ENCODE results near the gene TSPAN18. TPM values are rescaled to one million over a fixed set of nuclear protein-coding genes. Genes with fewer than 3 reads are reported as not detected.
A peak's percentile ranks its signal among the peaks of the same experiment; 100 is the strongest.

The TSPAN18 gene
- total RNA-seq, 4 donors from 2014 or later: 6.7 to 13.1 (median 7.9) TPM

GRCh38 chr11:44701276-44701675 lies 25.5 kb upstream of the TSPAN18 start:
- H3K9me3 ChIP-seq: peaks cover 0 to 11% (median 0%) of the 10 kb centered on the region in 4 donors
- 54 to 60% methylated on average over 2 of the region's 2 CpGs for WGBS, 2 donors

DNA sequence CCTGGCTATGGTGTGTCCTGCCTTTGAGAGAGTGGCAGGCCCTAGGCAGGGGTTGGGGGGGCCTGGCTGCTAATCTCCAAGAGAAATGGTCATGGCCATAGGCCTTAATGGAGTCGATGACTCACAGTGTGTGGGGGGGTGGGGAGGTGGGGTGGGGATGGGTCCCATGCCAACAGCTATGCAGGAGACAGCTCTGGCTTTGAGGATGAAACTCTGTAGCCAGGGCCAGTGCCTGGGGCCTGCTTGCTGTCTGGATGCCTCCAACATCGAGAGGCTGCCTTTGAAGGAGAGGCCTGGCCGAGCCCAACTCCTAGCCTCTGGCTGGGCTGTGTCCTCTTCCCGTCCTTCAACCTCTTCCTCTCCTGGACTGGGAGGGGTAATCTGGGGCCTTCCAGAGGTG lies 23.9 kb upstream of the TSPAN18 start:
- DNase-seq (ENCODE audit: low spot score in 2 of 2): no peak
- H3K27me3 ChIP-seq: no peaks in the 10 kb centered on the region
- no peak overlapping the region for H3K27ac ChIP-seq
- TF ChIP-seq POLR2A (IDR thresholded peaks at IDR 0.05) (no peak), EP300 (IDR thresholded peaks at IDR 0.05) (no peak), CTCF (IDR thresholded peaks at IDR 0.05) (no peak)
- 63 to 73% methylated on average over 4 of the region's 4 CpGs for WGBS, 2 donors
- no peaks in the 10 kb centered on the region for H3K36me3 ChIP-seq
- H3K4me1 ChIP-seq: peaks cover 0 to 11% (median 0%) of the 10 kb centered on the region in 4 donors
- peaks cover 0 to 17% (median 0%) of the 10 kb centered on the region in 4 donors for H3K9me3 ChIP-seq
- H3K4me3 ChIP-seq: no peak overlapping the region

More at GRCh38 chr11:44701276-44701675, 25.5 kb upstream of the TSPAN18 start:
- Histone ChIP-seq H3K27ac (no peak overlapping the region), H3K36me3 (no peaks in the 10 kb centered on the region), H3K27me3 (no peaks in the 10 kb centered on the region), H3K4me1 (peaks cover 0 to 7% (median 0%) of the 10 kb centered on the region in 4 donors), H3K4me3 (no peak overlapping the region)
- no peak for DNase-seq (ENCODE audit: low spot score in 2 of 2)
- no peak for TF ChIP-seq CTCF (IDR thresholded peaks at IDR 0.05)
- TF ChIP-seq POLR2A (IDR thresholded peaks at IDR 0.05): no peak
- no peak for TF ChIP-seq EP300 (IDR thresholded peaks at IDR 0.05)

DNA sequence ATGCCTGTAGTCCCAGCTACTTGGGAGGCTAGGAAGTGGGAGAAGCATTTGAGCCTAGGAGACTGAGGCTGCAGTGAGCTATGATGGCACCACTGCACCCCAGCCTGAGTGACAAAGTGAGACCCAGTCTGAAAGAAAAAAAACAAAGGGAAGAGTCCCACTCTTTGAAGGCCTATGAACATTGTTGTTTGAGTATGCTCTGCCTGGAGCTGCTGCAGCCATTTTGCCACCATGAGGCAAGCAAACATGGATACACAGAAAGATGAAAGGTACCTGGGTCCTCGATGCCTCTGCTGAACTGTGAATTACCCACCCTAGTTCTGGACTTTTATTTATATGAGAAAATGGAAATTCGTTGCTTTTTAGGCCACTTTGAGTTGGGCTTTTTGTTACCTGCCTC lies 19.7 kb upstream of the TSPAN18 start:
- 92 to 94% methylated on average over 2 of the region's 2 CpGs for WGBS, 2 donors

DNA sequence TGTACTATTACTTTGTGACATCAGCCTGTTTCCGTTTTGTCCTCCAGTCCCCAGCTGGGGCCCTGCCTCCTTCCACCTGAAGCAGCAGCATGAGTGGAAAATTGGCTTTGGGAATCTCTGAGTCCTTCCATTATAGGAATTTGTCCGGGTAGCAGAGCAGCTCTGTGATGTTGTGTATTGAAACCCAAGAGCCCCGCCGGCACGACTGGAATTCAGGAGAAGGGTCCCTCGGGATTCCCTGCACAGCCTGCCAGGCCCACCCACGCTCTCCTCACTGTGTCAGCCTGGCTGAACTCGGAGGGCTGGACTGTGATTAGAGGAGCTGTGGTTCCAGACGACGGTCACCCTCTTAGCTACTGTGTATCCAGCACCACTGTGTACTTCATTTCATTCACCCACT lies 18.8 kb upstream of the TSPAN18 start:
- peak in 1 of 2 donors; percentile 43 for DNase-seq (ENCODE audit: low spot score in 2 of 2)
- no peak overlapping the region for H3K4me3 ChIP-seq
- H3K9me3 ChIP-seq: peaks cover 0 to 22% (median 0%) of the 10 kb centered on the region in 4 donors
- WGBS, 2 donors: 41 to 55% methylated on average over 10 of the region's 10 CpGs
- H3K4me1 ChIP-seq: peaks cover 0 to 6% (median 0%) of the 10 kb centered on the region in 4 donors
- H3K27ac ChIP-seq: no peak overlapping the region
- no peaks in the 10 kb centered on the region for H3K36me3 ChIP-seq
- TF ChIP-seq CTCF (IDR thresholded peaks at IDR 0.05) (no peak), EP300 (IDR thresholded peaks at IDR 0.05) (no peak), POLR2A (IDR thresholded peaks at IDR 0.05) (no peak)
- H3K27me3 ChIP-seq: no peaks in the 10 kb centered on the region

More for the DNA sequence above, 19.7 kb upstream of the TSPAN18 start:
- no peak for TF ChIP-seq EP300 (IDR thresholded peaks at IDR 0.05)
- TF ChIP-seq CTCF (IDR thresholded peaks at IDR 0.05): no peak
- TF ChIP-seq POLR2A (IDR thresholded peaks at IDR 0.05): no peak
- Histone ChIP-seq H3K9me3 (peaks cover 0 to 23% (median 0%) of the 10 kb centered on the region in 4 donors), H3K27me3 (no peaks in the 10 kb centered on the region), H3K36me3 (no peaks in the 10 kb centered on the region), H3K27ac (no peak overlapping the region), H3K4me1 (peaks cover 0 to 6% (median 0%) of the 10 kb centered on the region in 4 donors), H3K4me3 (no peak overlapping the region)
- no peak for DNase-seq (ENCODE audit: low spot score in 2 of 2)

DNA sequence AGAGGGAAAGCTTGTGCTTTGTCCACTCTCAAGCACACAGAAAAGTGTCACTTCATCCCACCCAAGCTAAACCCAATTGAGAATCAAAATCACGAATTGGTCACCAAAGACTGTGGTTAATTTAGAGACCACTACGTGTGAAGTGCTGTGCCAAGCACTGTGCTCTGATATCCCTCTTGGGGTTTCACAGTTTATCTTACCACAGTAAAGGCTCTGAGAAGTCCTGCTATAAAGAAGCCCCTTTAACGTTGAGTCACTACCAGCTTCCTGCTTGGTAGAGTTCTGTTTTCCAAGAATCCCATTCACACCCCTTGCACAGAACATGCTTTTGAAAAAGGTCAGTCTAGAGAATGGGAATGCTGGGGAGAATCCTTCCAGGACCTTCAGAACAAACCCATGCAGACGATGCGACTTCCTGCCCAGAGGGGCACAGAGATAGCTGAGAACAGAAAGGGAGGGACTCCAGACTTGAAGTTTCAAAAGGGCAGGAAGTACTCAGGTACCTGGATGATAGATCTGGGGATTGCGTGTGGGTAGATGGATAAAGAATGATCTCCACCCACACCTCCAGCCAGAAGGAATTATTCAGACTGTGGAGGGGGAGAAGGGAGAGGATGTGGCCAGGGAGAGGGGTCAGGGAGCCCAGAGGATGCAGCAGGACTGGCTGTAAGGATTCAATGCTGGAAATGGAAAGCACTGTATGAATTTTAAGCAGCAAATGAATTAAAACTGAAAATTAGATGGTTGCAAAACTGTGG lies 18.1 kb upstream of the TSPAN18 start:
- H3K27me3 ChIP-seq: no peaks in the 10 kb centered on the region
- H3K27ac ChIP-seq: no peak overlapping the region
- TF ChIP-seq EP300 (IDR thresholded peaks at IDR 0.05) (no peak), CTCF (IDR thresholded peaks at IDR 0.05) (no peak), POLR2A (IDR thresholded peaks at IDR 0.05) (no peak)
- peaks cover 0 to 6% (median 0%) of the 10 kb centered on the region in 4 donors for H3K4me1 ChIP-seq
- DNase-seq (ENCODE audit: low spot score in 2 of 2): no peak
- no peaks in the 10 kb centered on the region for H3K36me3 ChIP-seq
- whole genome bisulfite sequencing, 2 donors: 62 to 77% methylated on average over 6 of the region's 6 CpGs
- no peak overlapping the region for H3K4me3 ChIP-seq
- H3K9me3 ChIP-seq: peaks cover 0 to 15% (median 0%) of the 10 kb centered on the region in 4 donors

All from tibial nerve (tissue), 4 donors.